GM23338 (cell line): ENCODE data around the gene ALG14.

Source experiments
- CREB1 ChIP-seq: fragments of 250-450 bp; sonication (Bioruptor Pico); IDR thresholded peaks from 2 replicates; pipeline ENCODE4 v1.5.0; 2020; ENCODE audit warnings: low read depth, mild to moderate bottlenecking, moderate library complexity
- CTCF ChIP-seq, 2 experiments: fragments of 200-600 bp in 1 of 2; sonication (generic) in 1 of 2; conservative IDR thresholded peaks; 2 replicates each; pipeline versions ENCODE4 v1.5.1 to v1.6.1; 2016 to 2017; ENCODE audit warnings: antibody characterized with exemption in 2 of 2, low read depth in 2 of 2, mild to moderate bottlenecking in 2 of 2, moderate library complexity in 1 of 2
- ETS1 ChIP-seq: IDR thresholded peaks from 2 replicates; pipeline ENCODE4 v1.6.1; 2016; ENCODE audit warnings: antibody characterized with exemption
- EZH2 ChIP-seq: fragments of 200-600 bp; sonication (generic); IDR thresholded peaks from one replicate; pipeline ENCODE4 v1.8.0; 2017; ENCODE audit warnings: antibody characterized with exemption, mild to moderate bottlenecking, low read depth; ENCODE audit not compliant: unreplicated experiment
- EZH2phosphoT487 ChIP-seq: fragments of 200-600 bp; sonication (generic); IDR thresholded peaks from one replicate; pipeline ENCODE4 v1.8.1; 2018; ENCODE audit warnings: antibody characterized with exemption; ENCODE audit not compliant: unreplicated experiment
- JUNB ChIP-seq: IDR thresholded peaks from one replicate; pipeline ENCODE4 v1.6.1; 2016; ENCODE audit warnings: antibody characterized with exemption; ENCODE audit not compliant: unreplicated experiment
- NANOG ChIP-seq: IDR thresholded peaks from 2 replicates; pipeline ENCODE4 v1.6.1; 2016; ENCODE audit warnings: antibody characterized with exemption, borderline replicate concordance
- POLR2AphosphoS5 ChIP-seq: IDR thresholded peaks from 2 replicates; pipeline ENCODE4 v1.6.1; 2016; ENCODE audit warnings: antibody characterized with exemption, low read depth
- REST ChIP-seq: IDR thresholded peaks from one replicate; pipeline ENCODE4 v1.6.1; 2018; ENCODE audit warnings: antibody characterized with exemption; ENCODE audit not compliant: unreplicated experiment
- ZNF331 ChIP-seq: fragments of 250-450 bp; sonication (Bioruptor Pico); IDR thresholded peaks from 2 replicates; pipeline ENCODE4 v1.5.0; 2020; ENCODE audit warnings: low read depth, mild to moderate bottlenecking, moderate library complexity

- TF ChIP-seq EZH2phosphoT487: no peak
- no peak for TF ChIP-seq JUNB
- peak; percentile 85 to 88 for TF ChIP-seq CTCF (conservative IDR thresholded peaks at IDR 0.05; ENCODE audit: low read depth in 2 of 2)
- no peak for TF ChIP-seq CREB1 (CRISPR knock-in tag)
- no peak for TF ChIP-seq EZH2
- no peak for TF ChIP-seq POLR2AphosphoS5
- no peak for TF ChIP-seq REST
- TF ChIP-seq ETS1: no peak
- no peak for TF ChIP-seq ZNF331
- TF ChIP-seq NANOG: no peak
Measured at GRCh38 chr1:95084317-95085176, 11.8 kb upstream of the ALG14 start.
